ENCODE measurements around the gene DPY19L2.
"Not testable (repeated sequence)": the region's sequence is repeated elsewhere in the genome, so short reads cannot be mapped to it uniquely, and the experiment has no call there.

GRCh38 chr12:63538656-63539055, 129.6 kb downstream of the DPY19L2 start:
- not testable (repeated sequence) for TF ChIP-seq EZH2 (IDR thresholded peaks at IDR 0.05; ENCODE audit: borderline replicate concordance, low read length); CTCF (IDR thresholded peaks at IDR 0.05; ENCODE audit: low read length)

All from OCI-LY1 (cell line).